Hepatocyte (in vitro differentiated cells): ENCODE measurements around the gene SETD4.

ENCODE experiments used
- EZH2 ChIP-seq: fragments of 200-600 bp; sonication (generic); IDR thresholded peaks from 2 replicates; pipeline ENCODE4 v1.6.1; 2016; ENCODE audit warnings: antibody characterized with exemption, mild to moderate bottlenecking, borderline replicate concordance
- EZH2phosphoT487 ChIP-seq: fragments of 200-600 bp; sonication (generic); IDR thresholded peaks from one replicate; pipeline ENCODE4 v1.6.1; 2018; ENCODE audit warnings: antibody characterized with exemption, mild to moderate bottlenecking, low read depth, moderate library complexity; ENCODE audit not compliant: unreplicated experiment, severe bottlenecking
- TF ChIP-seq, protein P1 (sequence below): fragments of 200-600 bp; sonication (generic); IDR thresholded peaks from 2 replicates; pipeline ENCODE4 v1.5.1; 2016; ENCODE audit warnings: antibody characterized with exemption, mild to moderate bottlenecking; ENCODE audit not compliant: poor library complexity

DNA sequence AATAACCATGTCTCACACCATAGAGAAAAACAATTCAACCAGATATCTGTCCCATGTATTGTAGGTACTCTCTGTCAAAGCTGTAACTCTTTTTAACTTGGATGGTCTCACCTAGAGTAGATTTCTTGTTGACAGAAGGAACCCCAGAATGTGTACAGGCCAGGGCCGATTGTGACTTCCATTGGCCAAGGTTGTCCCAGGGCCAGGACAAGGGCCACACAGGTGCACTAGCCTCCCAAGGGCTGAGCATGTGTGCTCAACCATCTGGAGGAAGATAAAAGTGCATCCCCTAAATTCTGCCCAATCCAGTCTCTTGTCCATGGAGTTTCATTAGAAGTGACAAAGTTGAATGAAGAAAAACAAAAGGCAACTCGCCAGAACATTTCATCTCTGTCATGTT lies 51.8 kb downstream of the SETD4 start:
- TF ChIP-seq, protein P1, sequence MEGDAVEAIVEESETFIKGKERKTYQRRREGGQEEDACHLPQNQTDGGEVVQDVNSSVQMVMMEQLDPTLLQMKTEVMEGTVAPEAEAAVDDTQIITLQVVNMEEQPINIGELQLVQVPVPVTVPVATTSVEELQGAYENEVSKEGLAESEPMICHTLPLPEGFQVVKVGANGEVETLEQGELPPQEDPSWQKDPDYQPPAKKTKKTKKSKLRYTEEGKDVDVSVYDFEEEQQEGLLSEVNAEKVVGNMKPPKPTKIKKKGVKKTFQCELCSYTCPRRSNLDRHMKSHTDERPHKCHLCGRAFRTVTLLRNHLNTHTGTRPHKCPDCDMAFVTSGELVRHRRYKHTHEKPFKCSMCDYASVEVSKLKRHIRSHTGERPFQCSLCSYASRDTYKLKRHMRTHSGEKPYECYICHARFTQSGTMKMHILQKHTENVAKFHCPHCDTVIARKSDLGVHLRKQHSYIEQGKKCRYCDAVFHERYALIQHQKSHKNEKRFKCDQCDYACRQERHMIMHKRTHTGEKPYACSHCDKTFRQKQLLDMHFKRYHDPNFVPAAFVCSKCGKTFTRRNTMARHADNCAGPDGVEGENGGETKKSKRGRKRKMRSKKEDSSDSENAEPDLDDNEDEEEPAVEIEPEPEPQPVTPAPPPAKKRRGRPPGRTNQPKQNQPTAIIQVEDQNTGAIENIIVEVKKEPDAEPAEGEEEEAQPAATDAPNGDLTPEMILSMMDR: no peak
- TF ChIP-seq EZH2 (no peak), EZH2phosphoT487 (no peak)
